GM20000 (cell line): ENCODE data around the gene OR2G6.
"Not testable (repeated sequence)": the region's sequence is repeated elsewhere in the genome, so short reads cannot be mapped to it uniquely, and the experiment has no call there.

Experiments
- DNase-seq: peaks from one replicate; pipeline ENCODE4 v3.0.0; 2012; ENCODE audit warnings: low spot score
- TF ChIP-seq, protein P1 (sequence below): IDR thresholded peaks from 2 replicates; pipeline ENCODE4 v1.5.1; 2012; ENCODE audit warnings: mild to moderate bottlenecking, control low read depth; ENCODE audit errors: extremely low read depth, missing control alignments

Gene OR2G6

DNA sequence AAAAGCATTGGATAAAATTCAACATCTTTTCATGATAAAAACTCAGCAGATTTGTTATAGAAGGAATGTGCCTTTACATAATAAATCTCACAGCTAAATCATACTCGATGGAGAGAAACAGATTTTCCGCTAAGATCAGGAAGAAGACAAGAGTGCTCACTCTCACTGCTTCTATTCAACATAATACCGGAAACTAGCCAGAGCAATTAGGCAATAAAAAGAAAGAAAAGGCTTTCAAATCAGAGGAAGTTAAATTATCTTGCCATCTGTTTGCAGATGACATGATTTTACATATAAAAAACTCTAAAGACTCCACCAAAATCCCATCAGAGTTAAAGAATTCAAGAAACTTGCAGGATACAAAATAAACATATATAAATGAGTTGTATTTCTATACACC lies 62.9 kb downstream of the OR2G6 start:
- DNase-seq, result not testable (repeated sequence)

DNA sequence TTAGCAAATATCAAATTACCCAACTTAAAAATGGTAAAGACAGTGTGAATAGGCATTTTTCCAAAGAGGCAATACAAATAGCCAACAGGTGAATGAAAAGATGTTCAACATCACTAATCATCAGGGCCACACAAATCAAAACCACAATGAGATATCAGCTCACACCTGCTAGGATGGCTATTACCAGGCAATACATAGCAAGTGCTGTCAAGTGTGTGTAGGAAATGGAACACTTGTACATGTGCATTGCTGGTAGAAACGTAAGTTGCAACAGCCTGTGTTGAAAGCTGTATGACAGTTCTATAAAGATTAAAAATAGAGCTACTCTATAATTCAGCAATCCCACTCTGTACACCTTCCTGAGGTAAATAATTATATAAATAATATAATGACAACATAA lies 64.2 kb downstream of the OR2G6 start:
- not testable (repeated sequence) for DNase-seq

DNA sequence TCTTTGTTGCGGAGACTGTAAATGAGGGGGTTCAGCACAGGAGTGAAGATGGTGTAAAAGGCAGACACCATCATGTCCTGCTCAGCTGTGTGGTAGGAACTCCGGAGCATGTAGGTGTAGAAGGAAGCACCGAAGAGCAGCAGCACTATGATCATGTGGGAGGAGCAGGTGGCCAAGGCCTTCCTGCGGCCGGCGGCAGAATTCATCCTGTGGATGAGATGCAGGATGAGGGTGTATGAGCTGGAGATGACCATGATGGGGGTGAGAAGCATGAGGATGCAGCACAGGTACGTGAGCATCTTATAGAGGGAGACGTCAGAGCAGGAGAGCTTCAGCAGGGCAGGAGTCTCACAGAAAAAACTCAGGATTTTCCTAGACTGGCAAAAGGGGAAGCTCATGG lies 66.0 kb downstream of the OR2G6 start:
- DNase-seq, result not testable (repeated sequence)

DNA sequence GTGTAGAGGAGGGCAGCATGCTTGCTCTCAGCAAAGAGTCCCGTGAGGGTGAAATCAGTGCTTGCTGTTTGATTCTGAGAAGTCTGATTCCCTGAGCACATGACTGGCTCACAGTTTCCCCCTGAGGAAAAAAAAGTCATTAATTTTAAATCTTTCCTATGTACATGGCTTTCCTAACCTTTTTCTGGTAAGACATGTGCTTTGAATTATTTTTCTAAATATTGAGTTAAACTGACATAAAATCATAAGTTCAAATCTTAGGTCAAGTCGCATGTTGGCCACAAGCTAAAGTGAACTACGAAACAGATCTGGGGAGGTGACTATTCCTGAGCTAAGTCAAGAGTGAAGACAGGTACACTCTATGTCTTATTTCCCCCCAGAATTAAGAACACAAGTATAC lies 66.8 kb downstream of the OR2G6 start, which contains the start of gene OR2T34:
OR2T34 (minus strand) TSS at position 101 of the 400 bp plus-strand sequence; CDS start at position 101, 0 bp downstream.
- not testable (repeated sequence) for DNase-seq

DNA sequence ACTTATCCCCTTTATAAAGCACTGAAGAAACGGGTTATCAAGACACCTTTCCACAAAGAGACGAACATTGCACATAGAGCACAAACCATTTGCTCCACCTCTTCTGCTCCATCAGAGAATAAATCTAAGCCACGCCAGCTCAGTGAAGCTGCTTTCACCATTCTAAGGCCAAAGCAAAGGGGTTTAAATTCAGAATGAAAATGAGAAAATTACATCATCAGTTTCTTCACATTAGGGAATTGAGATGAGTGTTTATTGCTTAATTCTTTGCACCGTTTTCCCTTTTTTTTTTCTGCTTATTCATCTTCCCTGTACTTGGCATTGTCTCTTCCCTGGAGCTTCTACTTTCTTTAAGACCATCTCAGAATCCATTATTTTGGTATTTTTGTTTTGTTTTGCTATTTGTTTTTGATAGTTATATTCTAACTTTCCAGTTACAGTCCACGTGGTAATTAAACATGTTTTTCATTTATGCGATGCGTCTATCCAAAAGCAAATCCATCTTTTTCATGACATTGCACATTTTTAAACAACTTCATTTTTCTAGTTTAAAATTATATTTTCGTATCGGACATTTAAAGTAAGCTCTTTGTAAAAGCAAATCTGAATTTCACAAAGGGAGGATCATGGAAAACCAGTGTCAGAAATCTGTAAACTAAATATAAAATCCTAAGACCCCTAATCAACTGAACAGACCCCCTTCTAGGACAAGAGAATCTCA lies 68.5 kb downstream of the OR2G6 start:
- TF ChIP-seq, protein P1, sequence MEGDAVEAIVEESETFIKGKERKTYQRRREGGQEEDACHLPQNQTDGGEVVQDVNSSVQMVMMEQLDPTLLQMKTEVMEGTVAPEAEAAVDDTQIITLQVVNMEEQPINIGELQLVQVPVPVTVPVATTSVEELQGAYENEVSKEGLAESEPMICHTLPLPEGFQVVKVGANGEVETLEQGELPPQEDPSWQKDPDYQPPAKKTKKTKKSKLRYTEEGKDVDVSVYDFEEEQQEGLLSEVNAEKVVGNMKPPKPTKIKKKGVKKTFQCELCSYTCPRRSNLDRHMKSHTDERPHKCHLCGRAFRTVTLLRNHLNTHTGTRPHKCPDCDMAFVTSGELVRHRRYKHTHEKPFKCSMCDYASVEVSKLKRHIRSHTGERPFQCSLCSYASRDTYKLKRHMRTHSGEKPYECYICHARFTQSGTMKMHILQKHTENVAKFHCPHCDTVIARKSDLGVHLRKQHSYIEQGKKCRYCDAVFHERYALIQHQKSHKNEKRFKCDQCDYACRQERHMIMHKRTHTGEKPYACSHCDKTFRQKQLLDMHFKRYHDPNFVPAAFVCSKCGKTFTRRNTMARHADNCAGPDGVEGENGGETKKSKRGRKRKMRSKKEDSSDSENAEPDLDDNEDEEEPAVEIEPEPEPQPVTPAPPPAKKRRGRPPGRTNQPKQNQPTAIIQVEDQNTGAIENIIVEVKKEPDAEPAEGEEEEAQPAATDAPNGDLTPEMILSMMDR, result no peak
- DNase-seq, result no peak
